ENCODE data around the gene SORCS1. TPM values are rescaled to one million over a fixed set of nuclear protein-coding genes. Genes with fewer than 3 reads are reported as not detected.

SORCS1 gene
- total RNA-seq, 1 experiment from 2014 or later, result 0.64 TPM

GRCh38 chr10:106542461-106542860, 622.0 kb downstream of the SORCS1 start:
- DNase-seq (ENCODE audit: low spot score), result no peak

GRCh38 chr10:106540645-106541044, 623.9 kb downstream of the SORCS1 start:
- peak; percentile 11 for DNase-seq (ENCODE audit: low spot score)

- no peak for DNase-seq (ENCODE audit: low spot score)
These were observed 626.6 kb downstream of the SORCS1 start for GRCh38 chr10:106537866-106538265.

- no peak for DNase-seq (ENCODE audit: low spot score)
These were observed 629.1 kb downstream of the SORCS1 start for GRCh38 chr10:106535304-106535953.

- no peak for DNase-seq (ENCODE audit: low spot score)
These were observed 630.1 kb downstream of the SORCS1 start for GRCh38 chr10:106534441-106534840.

- no peak for DNase-seq (ENCODE audit: low spot score)
These were observed 635.8 kb downstream of the SORCS1 start for GRCh38 chr10:106528702-106529101.

- DNase-seq (ENCODE audit: low spot score), result no peak
These were observed 638.7 kb downstream of the SORCS1 start for GRCh38 chr10:106525835-106526234.

All from A172 (cell line).